ENCODE measurements around the gene GRIA3.

DNA sequence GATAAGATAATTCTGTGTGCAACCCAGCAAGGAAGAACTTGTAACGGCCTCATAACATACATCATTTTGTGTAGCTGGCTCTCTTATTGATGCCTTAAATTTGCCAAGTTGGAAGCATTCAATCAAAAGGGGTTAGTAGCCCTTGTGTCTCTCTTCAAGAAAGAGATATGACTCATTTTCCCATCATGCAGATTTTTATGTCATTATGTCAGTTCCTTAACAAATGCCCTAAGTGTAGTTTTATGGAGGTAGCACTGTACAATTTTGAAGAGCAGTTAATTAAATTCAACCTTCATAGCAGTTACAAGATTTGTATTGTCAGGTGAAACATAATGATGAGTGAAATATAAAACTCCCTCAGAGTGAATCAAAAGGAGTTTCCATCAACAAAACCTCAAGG is 215.6 kb downstream of the GRIA3 start:
- no peak for TF ChIP-seq POLR2A (IDR thresholded peaks at IDR 0.05; ENCODE audit: low read length)
- no peak for TF ChIP-seq GATA1 (IDR thresholded peaks at IDR 0.05; ENCODE audit: low read depth, low read length)
